Spleen (tissue), 7 donors: ENCODE measurements around the gene DCST1.

Source experiments
- CTCF ChIP-seq, 11 experiments: fragments of 200-600 bp in 7 of 11; fragments of 450-650 bp in 4 of 11; sonication (generic) in 4 of 11; IDR thresholded peaks in 8 of 11; conservative IDR thresholded peaks in 3 of 11; 1 replicate in 7 of 11; 2 replicates in 4 of 11; pipeline versions ENCODE4 v1.4.0 to v1.8.0; 2016 to 2021; ENCODE audit warnings: antibody characterized with exemption in 11 of 11, inconsistent platforms in 4 of 11, mild to moderate bottlenecking in 1 of 11
- POLR2A ChIP-seq, 3 donors: fragments of 450-650 bp; IDR thresholded peaks; one replicate each; pipeline ENCODE4 v1.5.1; 2017; ENCODE audit warnings: antibody characterized with exemption in 3 of 3, mild to moderate bottlenecking in 1 of 3
- POLR2AphosphoS5 ChIP-seq, 3 donors: sonication (generic); formaldehyde crosslinking; IDR thresholded peaks; one replicate each; pipeline ENCODE4 v1.5.1; 2017; ENCODE audit warnings: antibody characterized with exemption in 3 of 3
- donor health status: DM: no; HTN: no; CAD: no; lungs with moderate emphysema.
- donor health status: DM: no; HTN: no; CAD: no.
- donor health status: DM: no; HTN: no; CAD: no.

GRCh38 chr1:155050560-155051341 is 17.1 kb downstream of the DCST1 start, which contains the start of gene ADAM15:
- TF ChIP-seq CTCF (IDR thresholded peaks at IDR 0.05 in 8 of 11, conservative IDR thresholded peaks at IDR 0.05 in 3 of 11) (peak; percentile 87 to 99 (median 95)), POLR2AphosphoS5 (IDR thresholded peaks at IDR 0.05) (peak; percentile 71 to 84 (median 72)), POLR2A (IDR thresholded peaks at IDR 0.05) (peak in 1 of 3 donors; percentile 33)
